Measurements from ENCODE around the gene MINDY1. TPM values are rescaled to one million over a fixed set of nuclear protein-coding genes. Genes with fewer than 3 reads are reported as not detected.

Gene MINDY1
- total RNA-seq, 1 donor from 2014 or later: 5.5 TPM

- DNase-seq (ENCODE audit: low read depth) (no peak), FAIRE-seq (no peak)
- no peaks in the 10 kb centered on the region for H3K27me3 ChIP-seq (ENCODE audit: control insufficient read depth, insufficient read depth, low read length)
- no peak overlapping the region for H3K4me3 ChIP-seq (ENCODE audit: low read depth, low read length)
- H3K36me3 ChIP-seq (ENCODE audit: control insufficient read depth, insufficient read depth, low read length): peaks cover 11% of the 10 kb centered on the region
- TF ChIP-seq CTCF (IDR thresholded peaks at IDR 0.05; ENCODE audit: insufficient read depth, low read length, severe bottlenecking): no peak
These were observed 52.0 kb downstream of the MINDY1 start for GRCh38 chr1:150954708-150955107.

Other genes starting within 250 kb of the MINDY1 start
- gene CTSS, start 241.1 kb downstream of the MINDY1 start, total RNA-seq: 0.53 and 5.4 TPM in 2 replicates
- gene CTSK, start 198.6 kb downstream of the MINDY1 start, total RNA-seq: 2.4 and 3.1 TPM in 2 replicates
- 15.8 and 22.0 TPM in 2 replicates for gene ARNT, start 130.3 kb downstream of the MINDY1 start, total RNA-seq
- not detected in 2 replicates for gene CTXND2, start 119.8 kb downstream of the MINDY1 start, total RNA-seq
- gene SETDB1, start 80.5 kb downstream of the MINDY1 start, total RNA-seq: 24.0 and 24.7 TPM in 2 replicates
- gene CERS2, start 32.1 kb downstream of the MINDY1 start, total RNA-seq: 55.2 and 82.9 TPM in 2 replicates
- gene ANXA9, start 24.6 kb downstream of the MINDY1 start, total RNA-seq: 0.26 and 0.90 TPM in 2 replicates
- gene PRUNE1, start 1.5 kb upstream of the MINDY1 start, total RNA-seq: 6.6 and 6.9 TPM in 2 replicates
- gene BNIPL, start 29.7 kb upstream of the MINDY1 start, total RNA-seq: 4.7 and 68.1 TPM in 2 replicates
- 0.53 and 0.64 TPM in 2 replicates for gene C1orf56, start 40.8 kb upstream of the MINDY1 start, total RNA-seq
- gene CDC42SE1, start 52.7 kb upstream of the MINDY1 start, total RNA-seq: 81.6 and 125 TPM in 2 replicates
- 0.79 and 4.4 TPM in 2 replicates for gene MLLT11, start 53.5 kb upstream of the MINDY1 start, total RNA-seq
- gene GABPB2, start 63.9 kb upstream of the MINDY1 start, total RNA-seq: 10.8 and 19.3 TPM in 2 replicates
- 0.38 and 0.53 TPM in 2 replicates for gene SEMA6C, start 139.7 kb upstream of the MINDY1 start, total RNA-seq
- gene TNFAIP8L2, start 149.7 kb upstream of the MINDY1 start, total RNA-seq: not detected in 2 replicates
- 5.0 and 8.6 TPM in 2 replicates for gene LYSMD1, start 159.0 kb upstream of the MINDY1 start, total RNA-seq
- 19.7 and 34.9 TPM in 2 replicates for gene SCNM1, start 159.2 kb upstream of the MINDY1 start, total RNA-seq
- gene TMOD4, start 169.1 kb upstream of the MINDY1 start, total RNA-seq: not detected in 2 replicates
- 64.2 and 69.4 TPM in 2 replicates for gene VPS72, start 183.3 kb upstream of the MINDY1 start, total RNA-seq
- gene PIP5K1A, start 191.7 kb upstream of the MINDY1 start, total RNA-seq: 40.2 and 44.0 TPM in 2 replicates
- 259 and 280 TPM in 2 replicates for gene PSMD4, start 247.8 kb upstream of the MINDY1 start, total RNA-seq